ENCODE measurements around the gene HNRNPUL2.

GRCh38 chr11:62665075-62665598, 62.1 kb downstream of the HNRNPUL2 start, which contains the start of the genes C11orf98 and CSKMT:
- no peak for TF ChIP-seq CTCF (IDR thresholded peaks at IDR 0.05; ENCODE audit: poor library complexity)
- TF ChIP-seq EZH2 (IDR thresholded peaks at IDR 0.05; ENCODE audit: borderline replicate concordance) = no peak
- no peak for TF ChIP-seq EZH2phosphoT487 (IDR thresholded peaks at IDR 0.05; ENCODE audit: low read depth, severe bottlenecking, unreplicated experiment)
